NCI-H510A treated with DMSO at 0.1 percent for 48 hours (cell line): ENCODE data around the gene ARHGAP12.
"Not testable (repeated sequence)": the region's sequence is repeated elsewhere in the genome, so short reads cannot be mapped to it uniquely, and the experiment has no call there.

Experiments used
- DNase-seq: peaks from one replicate; lab custom pipeline; 2025; lab: John Stamatoyannopoulos, UW

ARHGAP12 gene

GRCh38 chr10:31928549-31929260 is at the start of gene ARHGAP12:
Gene ARHGAP12, minus strand, starts transcription at chr10:31928831. Its CDS starts 19,976 bp downstream, at chr10:31908855.
- DNase-seq = peak; percentile 33

GRCh38 chr10:31978156-31978483 is 49.5 kb upstream of the ARHGAP12 start:
- no peak for DNase-seq

GRCh38 chr10:31977440-31978155 is 49.0 kb upstream of the ARHGAP12 start:
- DNase-seq = no peak

GRCh38 chr10:31975157-31975765 is 46.6 kb upstream of the ARHGAP12 start:
- no peak for DNase-seq

- no peak for DNase-seq
Measured at GRCh38 chr10:31974434-31975124, 45.9 kb upstream of the ARHGAP12 start.

- DNase-seq = no peak
Measured at GRCh38 chr10:31972519-31973041, 43.9 kb upstream of the ARHGAP12 start.

- DNase-seq = not testable (repeated sequence)
Measured at GRCh38 chr10:31969847-31970246, 41.2 kb upstream of the ARHGAP12 start.

GRCh38 chr10:31963589-31963980 is 35.0 kb upstream of the ARHGAP12 start:
- DNase-seq = no peak

GRCh38 chr10:31962826-31963588 is 34.4 kb upstream of the ARHGAP12 start:
- DNase-seq = no peak

GRCh38 chr10:31961277-31962074 is 32.8 kb upstream of the ARHGAP12 start:
- DNase-seq = peak; percentile 36

- no peak for DNase-seq
Measured at GRCh38 chr10:31959461-31960173, 31.0 kb upstream of the ARHGAP12 start.

GRCh38 chr10:31958856-31959255 is 30.2 kb upstream of the ARHGAP12 start:
- DNase-seq = no peak

GRCh38 chr10:31956200-31956946 is 27.7 kb upstream of the ARHGAP12 start:
- no peak for DNase-seq

- DNase-seq = no peak
Measured at GRCh38 chr10:31954410-31955191, 26.0 kb upstream of the ARHGAP12 start.

GRCh38 chr10:31953480-31953879 is 24.8 kb upstream of the ARHGAP12 start:
- no peak for DNase-seq

- DNase-seq = no peak
Measured at GRCh38 chr10:31953080-31953479, 24.4 kb upstream of the ARHGAP12 start.

GRCh38 chr10:31952066-31952465 is 23.4 kb upstream of the ARHGAP12 start:
- no peak for DNase-seq

GRCh38 chr10:31949266-31949665 is 20.6 kb upstream of the ARHGAP12 start:
- no peak for DNase-seq

- DNase-seq = no peak
Measured at GRCh38 chr10:31948021-31948420, 19.4 kb upstream of the ARHGAP12 start.
